ENCODE measurements around the gene HMCN1. TPM values are rescaled to one million over a fixed set of nuclear protein-coding genes. Genes with fewer than 3 reads are reported as not detected.

The HMCN1 gene
- 0.38 and 0.44 TPM in 2 replicates for total RNA-seq (2014; rRNA removed; shearing (Covaris generic); ENCODE audit: low replicate concordance)

GRCh38 chr1:185733818-185734735, at the start of gene HMCN1:
Gene HMCN1, plus strand, starts transcription at chr1:185734391. Its CDS starts 389 bp downstream, at chr1:185734780.
- DNase-seq (ENCODE audit: low read depth), result peak; percentile 67
- in situ Hi-C loops (cut with HindIII; ENCODE audit: low pct_unique_long_range_greater_than_20kb, low sequenced_read_pairs), result no loop called here

DNA sequence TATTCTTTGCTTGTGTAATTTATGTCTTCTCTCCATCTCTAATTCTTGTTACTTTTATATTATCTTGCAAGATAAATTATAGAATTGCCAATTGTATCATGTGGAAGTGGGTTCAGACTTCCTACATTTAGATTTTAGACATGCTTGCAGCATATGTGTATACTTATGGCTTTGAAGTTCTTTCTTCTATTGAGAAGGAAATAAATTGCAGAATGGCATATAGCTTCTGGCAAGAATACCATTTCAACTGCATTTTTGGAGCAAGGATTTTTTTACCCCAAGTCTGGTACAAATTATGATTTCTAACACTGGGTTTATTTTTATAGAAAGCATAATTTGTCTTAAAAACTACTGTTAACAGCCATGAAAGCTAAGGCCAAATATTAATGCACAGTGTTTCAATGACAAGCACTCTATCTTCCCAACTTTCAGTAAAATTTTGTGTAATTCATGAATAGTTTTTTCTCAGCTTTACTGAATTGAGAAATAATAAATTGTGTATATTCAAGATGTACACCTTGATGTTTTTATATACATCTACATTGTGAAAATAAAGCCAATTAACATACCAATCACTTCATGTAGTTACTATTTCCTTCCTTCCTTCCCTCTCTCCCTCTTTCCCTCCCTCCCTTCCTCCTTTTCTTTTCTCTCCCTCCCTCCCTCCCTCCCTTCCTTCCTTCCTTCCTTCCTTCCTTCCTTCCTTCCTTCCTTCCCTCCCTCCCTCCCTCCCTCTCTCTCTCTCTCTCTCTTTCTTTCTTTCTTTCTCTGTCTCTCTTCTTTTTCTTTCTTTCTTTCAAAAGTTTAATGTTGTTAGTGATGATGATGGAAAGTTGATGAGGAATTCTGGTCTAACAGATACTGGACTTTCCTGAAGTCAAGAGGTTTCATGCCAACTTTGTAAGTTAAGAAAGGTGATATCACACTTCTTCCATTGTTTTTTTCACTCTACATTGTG, 47.1 kb upstream of the HMCN1 start:
- no peak for DNase-seq (ENCODE audit: low read depth)
- in situ Hi-C loops (cut with HindIII; ENCODE audit: low pct_unique_long_range_greater_than_20kb, low sequenced_read_pairs), result no loop called here

GRCh38 chr1:185690527-185690926, 43.7 kb upstream of the HMCN1 start:
- no peak for DNase-seq (ENCODE audit: low read depth)
- in situ Hi-C loops (cut with HindIII; ENCODE audit: low pct_unique_long_range_greater_than_20kb, low sequenced_read_pairs), result no loop called here

GRCh38 chr1:185693654-185694053, 40.5 kb upstream of the HMCN1 start:
- in situ Hi-C loops (cut with HindIII; ENCODE audit: low pct_unique_long_range_greater_than_20kb, low sequenced_read_pairs), result no loop called here
- no peak for DNase-seq (ENCODE audit: low read depth)

DNA sequence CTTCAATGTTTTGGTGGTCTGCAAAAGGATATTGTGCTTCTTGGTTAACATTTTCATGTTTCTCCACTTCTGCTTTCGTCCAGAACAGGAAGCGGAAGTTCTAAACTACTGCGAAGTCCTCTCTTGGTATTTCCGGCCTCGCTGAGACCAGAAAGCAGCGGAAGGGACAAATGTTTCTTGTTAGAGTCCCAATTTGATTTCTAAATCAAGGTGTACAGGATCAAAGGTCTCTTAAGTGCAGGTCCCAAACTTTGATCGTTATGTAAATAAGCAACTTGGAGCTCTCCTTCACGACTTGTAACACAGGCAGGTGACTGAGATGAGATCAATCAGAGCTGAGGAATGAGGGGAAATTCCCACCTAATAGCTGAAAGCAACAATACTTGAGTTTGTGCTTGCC, 40.1 kb upstream of the HMCN1 start:
- DNase-seq (ENCODE audit: low read depth), result no peak
- in situ Hi-C loops (cut with HindIII; ENCODE audit: low pct_unique_long_range_greater_than_20kb, low sequenced_read_pairs), result no loop called here

DNA sequence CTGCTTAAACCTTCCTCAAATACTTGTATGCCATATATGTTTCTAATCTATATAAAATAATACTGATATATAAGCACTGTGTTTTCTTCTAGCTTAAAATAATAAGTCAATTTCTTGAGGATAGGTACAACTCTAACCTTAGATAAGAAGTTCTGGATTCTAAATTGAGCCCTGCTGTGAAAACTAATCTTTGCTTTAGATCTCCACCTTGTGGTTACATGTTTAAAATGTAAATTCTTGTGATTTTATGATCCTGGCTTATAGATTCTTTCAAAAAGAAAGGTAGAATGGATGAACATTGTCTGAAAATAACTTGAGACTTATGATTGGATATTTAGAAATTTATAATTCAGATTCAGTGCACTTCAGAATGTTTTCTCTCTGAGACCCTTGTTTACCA, 38.9 kb upstream of the HMCN1 start:
- in situ Hi-C loops (cut with HindIII; ENCODE audit: low pct_unique_long_range_greater_than_20kb, low sequenced_read_pairs), result no loop called here
- DNase-seq (ENCODE audit: low read depth), result no peak

- in situ Hi-C loops (cut with HindIII; ENCODE audit: low pct_unique_long_range_greater_than_20kb, low sequenced_read_pairs), result no loop called here
- DNase-seq (ENCODE audit: low read depth), result no peak
These were observed 37.6 kb upstream of the HMCN1 start for GRCh38 chr1:185696422-185697150.

GRCh38 chr1:185699874-185700273, 34.3 kb upstream of the HMCN1 start:
- in situ Hi-C loops (cut with HindIII; ENCODE audit: low pct_unique_long_range_greater_than_20kb, low sequenced_read_pairs), result no loop called here
- DNase-seq (ENCODE audit: low read depth), result no peak

GRCh38 chr1:185701650-185702049, 32.5 kb upstream of the HMCN1 start:
- in situ Hi-C loops (cut with HindIII; ENCODE audit: low pct_unique_long_range_greater_than_20kb, low sequenced_read_pairs), result no loop called here

GRCh38 chr1:185704181-185704580, 30.0 kb upstream of the HMCN1 start:
- DNase-seq (ENCODE audit: low read depth), result no peak
- in situ Hi-C loops (cut with HindIII; ENCODE audit: low pct_unique_long_range_greater_than_20kb, low sequenced_read_pairs), result no loop called here

More at GRCh38 chr1:185701650-185702049, 32.5 kb upstream of the HMCN1 start:
- DNase-seq (ENCODE audit: low read depth), result no peak

- in situ Hi-C loops (cut with HindIII; ENCODE audit: low pct_unique_long_range_greater_than_20kb, low sequenced_read_pairs), result no loop called here
- DNase-seq (ENCODE audit: low read depth), result no peak
These were observed 18.1 kb upstream of the HMCN1 start for GRCh38 chr1:185716095-185716494.

DNA sequence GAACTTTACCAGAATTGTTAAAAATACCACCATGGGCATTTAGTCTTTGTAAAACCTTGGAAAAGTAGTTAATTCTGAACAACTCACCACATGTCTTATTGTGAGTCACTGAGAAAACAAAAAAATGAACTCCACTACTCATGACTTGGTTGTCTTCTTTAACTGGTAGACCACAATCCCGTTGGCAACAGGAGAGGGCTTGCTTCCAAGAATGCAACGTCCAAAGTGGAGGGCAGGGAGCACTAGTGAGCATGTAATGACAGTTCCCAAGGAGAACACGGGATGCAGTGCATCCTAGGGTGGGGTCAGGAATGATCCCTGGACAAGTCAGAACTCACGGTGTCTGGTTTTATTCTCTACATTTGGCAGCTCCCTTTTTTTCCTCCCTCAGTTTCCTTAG, 15.2 kb upstream of the HMCN1 start:
- in situ Hi-C loops (cut with HindIII; ENCODE audit: low pct_unique_long_range_greater_than_20kb, low sequenced_read_pairs), result no loop called here
- DNase-seq (ENCODE audit: low read depth), result peak; percentile 90

GRCh38 chr1:185720633-185721272, 13.4 kb upstream of the HMCN1 start:
- DNase-seq (ENCODE audit: low read depth), result peak; percentile 35
- in situ Hi-C loops (cut with HindIII; ENCODE audit: low pct_unique_long_range_greater_than_20kb, low sequenced_read_pairs), result no loop called here

GRCh38 chr1:185721553-185721952, 12.6 kb upstream of the HMCN1 start:
- no peak for DNase-seq (ENCODE audit: low read depth)
- in situ Hi-C loops (cut with HindIII; ENCODE audit: low pct_unique_long_range_greater_than_20kb, low sequenced_read_pairs), result no loop called here

- no peak for DNase-seq (ENCODE audit: low read depth)
- in situ Hi-C loops (cut with HindIII; ENCODE audit: low pct_unique_long_range_greater_than_20kb, low sequenced_read_pairs), result no loop called here
These were observed 12.1 kb upstream of the HMCN1 start for GRCh38 chr1:185722098-185722497.

- in situ Hi-C loops (cut with HindIII; ENCODE audit: low pct_unique_long_range_greater_than_20kb, low sequenced_read_pairs), result no loop called here
These were observed 6.5 kb upstream of the HMCN1 start for GRCh38 chr1:185727726-185728125.

GRCh38 chr1:185731446-185731845, 2.7 kb upstream of the HMCN1 start:
- DNase-seq (ENCODE audit: low read depth), result no peak
- in situ Hi-C loops (cut with HindIII; ENCODE audit: low pct_unique_long_range_greater_than_20kb, low sequenced_read_pairs), result no loop called here

More at GRCh38 chr1:185727726-185728125, 6.5 kb upstream of the HMCN1 start:
- no peak for DNase-seq (ENCODE audit: low read depth)

- in situ Hi-C loops (cut with HindIII; ENCODE audit: low pct_unique_long_range_greater_than_20kb, low sequenced_read_pairs), result no loop called here
- no peak for DNase-seq (ENCODE audit: low read depth)
These were observed 1.2 kb upstream of the HMCN1 start for GRCh38 chr1:185732951-185733350.

Data from Caki2 (cell line).